Right atrium auricular region (tissue), 2 donors: ENCODE results near the gene MOSMO. TPM values are rescaled to one million over a fixed set of nuclear protein-coding genes. Genes with fewer than 3 reads are reported as not detected.

Experiments
- DNase-seq: peaks from one replicate; pipeline ENCODE4 v3.0.0-alpha.2; 2019; ENCODE audit warnings: low spot score
- H3K27ac ChIP-seq, 2 donors: fragments of 200-600 bp; sonication (generic); 1 replicate in 1 of 2; 2 replicates in 1 of 2; pipeline ENCODE4 v1.5.1; 2016 to 2019
- H3K27me3 ChIP-seq, 2 donors: fragments of 200-600 bp; sonication (generic); one replicate each; pipeline versions ENCODE4 v1.5.1 to v1.6.0; 2017 to 2019
- H3K36me3 ChIP-seq: fragments of 200-600 bp; sonication (generic); one replicate; pipeline ENCODE4 v1.5.1; 2016
- H3K4me1 ChIP-seq, 2 donors: fragments of 200-600 bp; sonication (generic); one replicate each; pipeline versions ENCODE4 v1.5.1 to v1.6.0; 2017 to 2019
- H3K4me3 ChIP-seq, 2 donors: fragments of 200-600 bp; sonication (generic); 1 replicate in 1 of 2; 2 replicates in 1 of 2; pipeline ENCODE4 v1.5.1; 2017 to 2019; ENCODE audit warnings: mild to moderate bottlenecking in 1 of 2, moderate library complexity in 1 of 2
- H3K9me3 ChIP-seq, 2 donors: fragments of 200-600 bp; sonication (generic); one replicate each; pipeline ENCODE4 v1.5.1; 2019
- CTCF ChIP-seq, 2 donors: fragments of 200-600 bp; sonication (generic); IDR thresholded peaks; one replicate each; pipeline ENCODE4 v1.5.1; 2019; ENCODE audit warnings: antibody characterized with exemption in 2 of 2
- total RNA-seq, 2 donors: library from RNA; depleted of rRNA; stranded (reverse); fragments of >200 nt; gene quantifications; one replicate each; pipeline ENCODE4 v1.1.0, GENCODE V29; 2016

The MOSMO gene
- total RNA-seq, 2 donors from 2014 or later = 10.9 to 12.1 TPM

DNA sequence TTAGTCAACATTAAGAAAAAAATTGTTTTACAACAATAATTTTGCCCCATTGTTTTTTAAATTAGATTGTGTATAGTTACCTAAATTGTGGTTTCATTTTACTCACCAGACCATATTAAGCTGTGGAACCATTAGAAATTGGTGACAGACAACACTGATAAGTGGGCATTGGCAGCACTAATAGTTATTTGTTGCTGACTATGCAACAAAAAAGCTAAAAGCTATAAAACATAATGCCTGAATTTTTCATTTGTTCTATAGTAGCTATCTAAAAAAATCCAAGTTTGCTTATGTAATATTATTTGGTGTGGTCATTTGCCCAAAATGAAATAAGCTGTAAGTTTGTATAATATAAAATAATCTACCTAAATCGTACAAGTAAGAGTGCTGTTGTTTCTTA is 70.7 kb downstream of the MOSMO start:
- Histone ChIP-seq H3K27me3 (no peaks in the 10 kb centered on the region), H3K4me3 (no peak overlapping the region), H3K9me3 (no peaks in the 10 kb centered on the region), H3K27ac (no peak overlapping the region), H3K4me1 (no peaks in the 10 kb centered on the region), H3K36me3 (peaks cover 6% of the 10 kb centered on the region)
- no peak for DNase-seq
- no peak for TF ChIP-seq CTCF (IDR thresholded peaks at IDR 0.05)

GRCh38 chr16:22081050-22081449 is 73.1 kb downstream of the MOSMO start:
- Histone ChIP-seq H3K27me3 (no peaks in the 10 kb centered on the region), H3K27ac (no peak overlapping the region), H3K4me1 (no peaks in the 10 kb centered on the region), H3K4me3 (no peak overlapping the region), H3K9me3 (no peaks in the 10 kb centered on the region), H3K36me3 (peaks cover 2% of the 10 kb centered on the region)
- no peak for TF ChIP-seq CTCF (IDR thresholded peaks at IDR 0.05)
- DNase-seq = no peak

- Histone ChIP-seq H3K4me1 (no peaks in the 10 kb centered on the region), H3K9me3 (no peaks in the 10 kb centered on the region), H3K36me3 (no peaks in the 10 kb centered on the region), H3K27me3 (no peaks in the 10 kb centered on the region), H3K27ac (no peak overlapping the region), H3K4me3 (no peak overlapping the region)
- DNase-seq = no peak
- TF ChIP-seq CTCF (IDR thresholded peaks at IDR 0.05) = no peak
Measured at GRCh38 chr16:22086440-22086839, 78.5 kb downstream of the MOSMO start.

DNA sequence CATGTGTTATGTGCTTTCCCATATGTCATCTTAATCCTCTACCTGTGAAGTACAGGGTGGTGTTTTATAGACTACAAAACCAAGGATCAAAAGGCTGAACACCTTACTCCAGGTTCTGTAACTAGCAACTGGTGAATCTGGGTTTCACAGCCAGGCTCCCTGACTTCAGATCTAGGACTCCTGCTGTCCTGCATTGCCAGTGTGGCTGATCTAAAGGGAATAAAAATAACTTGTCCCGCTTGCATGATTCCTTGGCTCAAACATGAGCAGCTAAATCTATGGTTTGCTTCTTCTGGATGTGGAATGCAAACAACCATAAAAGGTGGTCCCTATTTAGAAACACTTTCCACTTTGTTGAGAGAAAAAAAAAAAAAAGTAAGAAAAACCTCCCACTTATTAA is 80.7 kb downstream of the MOSMO start:
- H3K9me3 ChIP-seq = no peaks in the 10 kb centered on the region
- no peaks in the 10 kb centered on the region for H3K36me3 ChIP-seq
- no peak overlapping the region for H3K27ac ChIP-seq
- H3K4me1 ChIP-seq = peaks cover 0 to 10% of the 10 kb centered on the region in 2 donors
- TF ChIP-seq CTCF (IDR thresholded peaks at IDR 0.05) = no peak
- no peaks in the 10 kb centered on the region for H3K27me3 ChIP-seq
- no peak overlapping the region for H3K4me3 ChIP-seq
- DNase-seq = no peak

DNA sequence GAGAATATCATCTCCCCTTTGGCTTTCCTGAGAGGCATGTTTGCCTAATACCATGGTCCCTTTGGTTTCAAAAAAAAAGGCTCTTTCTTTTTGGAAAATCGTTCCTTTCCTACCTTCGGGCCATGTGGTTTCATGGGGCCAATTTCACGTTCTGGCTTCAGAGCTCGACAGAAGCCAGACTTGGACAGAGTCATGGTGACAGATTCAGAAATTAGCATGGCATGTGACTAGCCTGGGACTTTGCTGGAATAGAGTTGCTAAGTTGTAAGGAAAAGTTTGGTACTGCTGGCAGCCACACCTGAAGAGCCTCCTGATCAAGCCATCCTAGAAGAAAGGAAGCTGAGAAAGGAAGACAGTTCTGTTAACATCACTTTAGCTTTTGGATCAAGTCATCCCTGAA is 82.0 kb downstream of the MOSMO start:
- peaks cover 0 to 10% of the 10 kb centered on the region in 2 donors for H3K4me1 ChIP-seq
- DNase-seq = no peak
- H3K4me3 ChIP-seq = no peak overlapping the region
- H3K36me3 ChIP-seq = no peaks in the 10 kb centered on the region
- no peaks in the 10 kb centered on the region for H3K27me3 ChIP-seq
- no peaks in the 10 kb centered on the region for H3K9me3 ChIP-seq
- TF ChIP-seq CTCF (IDR thresholded peaks at IDR 0.05) = no peak
- no peak overlapping the region for H3K27ac ChIP-seq

DNA sequence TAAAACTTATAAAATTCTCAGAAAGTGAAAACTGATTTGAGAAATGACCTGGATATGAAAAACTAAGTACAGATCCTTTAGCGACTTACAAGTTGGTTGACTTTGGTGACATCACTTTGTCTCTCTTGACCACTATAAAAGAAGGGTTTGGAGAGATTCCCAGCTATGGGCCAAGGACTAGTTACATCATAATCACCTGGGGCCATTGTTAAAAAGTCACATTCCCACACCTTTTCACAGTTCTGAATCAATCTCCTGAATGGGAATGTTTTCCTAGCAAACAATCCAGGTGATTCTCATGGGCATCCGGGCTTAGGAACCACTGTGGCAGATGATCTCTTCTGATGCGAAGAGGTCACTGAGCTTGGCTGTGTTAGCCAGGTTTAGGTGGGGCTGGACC is 83.8 kb downstream of the MOSMO start:
- Histone ChIP-seq H3K36me3 (no peaks in the 10 kb centered on the region), H3K9me3 (no peaks in the 10 kb centered on the region), H3K27ac (no peak overlapping the region), H3K4me3 (no peak overlapping the region), H3K4me1 (peaks cover 0 to 10% of the 10 kb centered on the region in 2 donors), H3K27me3 (no peaks in the 10 kb centered on the region)
- DNase-seq = no peak
- TF ChIP-seq CTCF (IDR thresholded peaks at IDR 0.05) = no peak
